Measurements from ENCODE around the gene PRR23C. TPM values are rescaled to one million over a fixed set of nuclear protein-coding genes. Genes with fewer than 3 reads are reported as not detected.
A peak's percentile ranks its signal among the peaks of the same experiment; 100 is the strongest.

The PRR23C gene
- total RNA-seq, result not detected
- polyA plus RNA-seq (ENCODE audit: insufficient read depth, low read depth, low replicate concordance), result not detected
- long read RNA-seq, donor 1, result 0 reads
- long read RNA-seq, donor 2, result 0 reads
- long read RNA-seq, donor 3, result 0 reads
- long read RNA-seq, donor 4, result 0 reads
- long read RNA-seq, donor 5, result 0 reads
- long read RNA-seq, donor 6, result 0 reads
- long read RNA-seq, donor 7, result 0 reads
- long read RNA-seq, donor 8, result 0 reads
- long read RNA-seq, donor 9, result 0 reads
- long read RNA-seq, donor 10, result 0 reads

DNA sequence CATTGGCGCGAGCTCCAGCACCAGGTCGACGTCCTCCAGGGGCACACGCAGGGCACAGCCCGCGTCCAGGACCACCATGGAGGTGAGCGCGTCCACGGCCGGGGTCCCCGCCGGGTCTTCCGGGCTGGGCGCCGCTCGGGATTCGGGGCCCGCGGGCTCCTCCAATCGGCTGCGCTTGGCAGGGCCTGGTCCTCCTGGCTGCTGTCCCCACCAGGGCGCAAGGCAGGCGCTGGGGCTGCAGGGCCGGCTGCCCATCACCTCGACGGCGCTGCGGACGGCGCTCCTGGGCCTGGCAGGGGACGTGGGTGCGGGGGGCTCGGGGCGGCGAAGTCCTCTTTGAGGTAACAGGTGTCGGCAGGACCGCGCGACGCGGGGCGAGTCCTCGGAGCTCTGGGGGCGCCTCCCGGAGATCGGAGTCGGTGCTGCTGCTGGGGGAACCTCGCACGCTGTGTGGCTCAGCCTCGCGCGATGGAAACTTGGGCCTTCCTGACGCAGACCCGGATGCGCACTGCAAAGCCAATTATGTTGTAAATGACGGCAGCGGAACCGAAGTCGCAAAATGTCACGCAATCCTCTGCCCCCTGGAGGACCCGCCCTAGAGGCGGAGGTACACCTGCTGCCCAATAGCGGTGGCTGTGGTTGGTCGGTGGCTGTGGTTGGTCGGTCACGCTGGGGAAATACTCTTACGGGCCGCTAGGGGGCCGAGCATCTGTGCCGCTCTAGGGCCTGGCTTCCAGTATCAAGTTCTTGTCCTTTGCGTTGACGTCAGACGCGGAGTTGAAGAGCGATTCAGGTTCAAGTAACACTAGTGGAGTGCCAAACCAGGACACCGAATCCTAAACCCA lies at the start of gene PRR23C:
Gene PRR23C (minus strand): TSS at position 527 of the 845 bp plus-strand sequence. CDS start 272 bp downstream, at position 255.
- intact Hi-C loops (cut with DNase I), result no loop called here
- DNase-seq (peak in 1 of 5 donors; percentile 70), FAIRE-seq (no peak)
- no peaks in the 10 kb centered on the region for H3K36me3 ChIP-seq (ENCODE audit: control insufficient read depth in 2 of 3, insufficient read depth in 3 of 3, low read length in 3 of 3)
- H3K4me1 ChIP-seq (ENCODE audit: control insufficient read depth in 2 of 3, insufficient read depth in 2 of 3, low read depth in 1 of 3, low read length in 3 of 3), result no peaks in the 10 kb centered on the region
- no peaks in the 10 kb centered on the region for H3K27me3 ChIP-seq (ENCODE audit: control insufficient read depth, insufficient read depth, low read length)
- H3K9me3 ChIP-seq (ENCODE audit: control insufficient read depth in 2 of 3, insufficient read depth in 1 of 3, low read length in 3 of 3), result no peaks in the 10 kb centered on the region
- no peak within 1 kb of the TSS for H3K9ac ChIP-seq (ENCODE audit: low read length in 3 of 3)
- no peak within 1 kb of the TSS for H3K27ac ChIP-seq (ENCODE audit: low read depth in 2 of 2, low read length in 2 of 2)
- TF ChIP-seq, protein P1, sequence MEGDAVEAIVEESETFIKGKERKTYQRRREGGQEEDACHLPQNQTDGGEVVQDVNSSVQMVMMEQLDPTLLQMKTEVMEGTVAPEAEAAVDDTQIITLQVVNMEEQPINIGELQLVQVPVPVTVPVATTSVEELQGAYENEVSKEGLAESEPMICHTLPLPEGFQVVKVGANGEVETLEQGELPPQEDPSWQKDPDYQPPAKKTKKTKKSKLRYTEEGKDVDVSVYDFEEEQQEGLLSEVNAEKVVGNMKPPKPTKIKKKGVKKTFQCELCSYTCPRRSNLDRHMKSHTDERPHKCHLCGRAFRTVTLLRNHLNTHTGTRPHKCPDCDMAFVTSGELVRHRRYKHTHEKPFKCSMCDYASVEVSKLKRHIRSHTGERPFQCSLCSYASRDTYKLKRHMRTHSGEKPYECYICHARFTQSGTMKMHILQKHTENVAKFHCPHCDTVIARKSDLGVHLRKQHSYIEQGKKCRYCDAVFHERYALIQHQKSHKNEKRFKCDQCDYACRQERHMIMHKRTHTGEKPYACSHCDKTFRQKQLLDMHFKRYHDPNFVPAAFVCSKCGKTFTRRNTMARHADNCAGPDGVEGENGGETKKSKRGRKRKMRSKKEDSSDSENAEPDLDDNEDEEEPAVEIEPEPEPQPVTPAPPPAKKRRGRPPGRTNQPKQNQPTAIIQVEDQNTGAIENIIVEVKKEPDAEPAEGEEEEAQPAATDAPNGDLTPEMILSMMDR (IDR thresholded peaks at IDR 0.05; ENCODE audit: borderline replicate concordance, extremely low read depth, insufficient read depth), result no peak
- no peak within 1 kb of the TSS for H3K4me3 ChIP-seq (ENCODE audit: low read length in 3 of 3)

DNA sequence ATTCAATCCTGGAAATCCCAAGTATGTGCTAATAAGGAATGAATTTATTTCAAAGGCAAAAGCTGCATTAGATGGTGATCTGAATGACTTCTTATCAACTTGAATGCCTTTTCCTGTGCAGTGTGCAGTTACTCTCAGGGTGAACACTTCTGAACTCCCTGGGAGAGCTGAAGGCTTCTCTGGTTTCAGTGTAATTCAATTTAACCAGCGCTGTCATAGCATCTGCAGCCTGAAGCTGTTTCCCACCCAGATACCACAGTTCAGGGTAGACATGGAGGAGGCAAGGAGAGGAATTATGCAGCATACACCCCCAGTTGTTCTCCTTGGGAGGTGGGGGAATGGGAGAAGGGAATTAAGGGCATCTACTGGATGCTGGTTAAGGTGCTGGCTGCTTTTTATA lies 49.1 kb upstream of the PRR23C start:
- intact Hi-C loops (cut with DNase I), result no loop called here
- Histone ChIP-seq H3K9ac (ENCODE audit: low read length in 3 of 3) (no peak overlapping the region), H3K4me1 (ENCODE audit: control insufficient read depth in 2 of 3, insufficient read depth in 2 of 3, low read depth in 1 of 3, low read length in 3 of 3) (no peaks in the 10 kb centered on the region), H3K36me3 (ENCODE audit: control insufficient read depth in 2 of 3, insufficient read depth in 3 of 3, low read length in 3 of 3) (no peaks in the 10 kb centered on the region), H3K27me3 (ENCODE audit: control insufficient read depth, insufficient read depth, low read length) (no peaks in the 10 kb centered on the region), H3K9me3 (ENCODE audit: control insufficient read depth in 2 of 3, insufficient read depth in 1 of 3, low read length in 3 of 3) (peaks cover 0 to 8% (median 2%) of the 10 kb centered on the region in 3 donors), H3K4me3 (ENCODE audit: low read length in 3 of 3) (no peak overlapping the region), H3K27ac (ENCODE audit: low read depth in 2 of 2, low read length in 2 of 2) (no peak overlapping the region)
- no peak for FAIRE-seq
- DNase-seq, result peak in 2 of 5 donors; percentile 41 to 59
- TF ChIP-seq, protein P1 (IDR thresholded peaks at IDR 0.05; ENCODE audit: borderline replicate concordance, extremely low read depth, insufficient read depth), result no peak

DNA sequence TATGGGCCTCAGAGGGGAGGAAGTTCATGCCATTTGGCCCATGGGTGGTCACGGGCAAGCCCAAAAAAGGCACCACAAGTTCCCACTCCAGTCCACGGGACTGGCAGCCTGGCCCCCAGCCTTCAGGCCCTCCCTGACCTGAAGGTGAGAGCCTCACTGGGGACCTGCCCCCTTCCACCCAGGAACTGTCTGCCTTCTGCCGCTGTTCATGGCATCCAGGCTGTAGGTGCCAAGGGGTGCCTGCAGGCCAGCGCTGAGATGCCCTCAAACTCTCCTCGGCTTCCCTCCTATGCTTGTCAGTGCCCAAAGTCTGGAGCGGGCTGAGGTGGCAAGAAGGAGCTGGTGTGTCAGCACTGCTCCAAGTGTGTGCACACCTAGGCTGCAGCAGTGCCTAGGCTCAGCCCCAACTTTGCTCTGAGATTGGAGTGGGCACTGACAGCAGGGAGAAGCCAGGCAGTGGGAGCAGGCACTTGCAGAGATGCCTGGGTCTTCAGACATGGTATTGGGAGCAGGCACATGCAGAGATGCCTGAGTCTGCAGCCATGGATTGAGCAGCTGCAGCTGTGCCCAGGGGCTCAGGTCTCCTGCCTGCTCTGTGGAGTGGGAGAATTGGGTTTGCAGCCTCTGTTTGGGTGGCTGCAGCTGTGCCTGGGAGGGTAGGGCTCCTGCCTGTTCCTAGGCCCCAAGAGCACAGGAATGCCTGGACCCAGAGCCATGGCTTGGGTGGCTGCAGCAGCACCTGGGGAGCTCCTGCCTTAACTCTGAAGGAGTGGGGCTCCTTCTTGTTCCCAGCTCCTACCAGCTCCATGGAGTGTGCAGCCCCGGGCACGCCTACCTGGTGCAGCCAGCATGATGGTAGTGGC lies 44.0 kb upstream of the PRR23C start:
- intact Hi-C loops (cut with DNase I), result no loop called here
- Histone ChIP-seq H3K9ac (ENCODE audit: low read length in 3 of 3) (no peak overlapping the region), H3K36me3 (ENCODE audit: control insufficient read depth in 2 of 3, insufficient read depth in 3 of 3, low read length in 3 of 3) (no peaks in the 10 kb centered on the region), H3K27ac (ENCODE audit: low read depth in 2 of 2, low read length in 2 of 2) (no peak overlapping the region), H3K9me3 (ENCODE audit: control insufficient read depth in 2 of 3, insufficient read depth in 1 of 3, low read length in 3 of 3) (peaks cover 0 to 10% (median 0%) of the 10 kb centered on the region in 3 donors), H3K4me3 (ENCODE audit: low read length in 3 of 3) (no peak overlapping the region), H3K27me3 (ENCODE audit: control insufficient read depth, insufficient read depth, low read length) (no peaks in the 10 kb centered on the region), H3K4me1 (ENCODE audit: control insufficient read depth in 2 of 3, insufficient read depth in 2 of 3, low read depth in 1 of 3, low read length in 3 of 3) (no peaks in the 10 kb centered on the region)
- no peak for FAIRE-seq
- DNase-seq, result no peak
- TF ChIP-seq, protein P1 (IDR thresholded peaks at IDR 0.05; ENCODE audit: borderline replicate concordance, extremely low read depth, insufficient read depth), result no peak
